ENCODE results near the gene GNRH2. TPM values are rescaled to one million over a fixed set of nuclear protein-coding genes. Genes with fewer than 3 reads are reported as not detected.

The GNRH2 gene
- total RNA-seq, 1 donor from 2014 or later = 1.4 TPM

- Mint-ChIP-seq H3K9me3 (ENCODE audit: unreplicated experiment) (peaks cover under 1% of the 10 kb centered on the region), H3K36me3 (ENCODE audit: low read depth, unreplicated experiment) (no peaks in the 10 kb centered on the region), H3K27ac (ENCODE audit: unreplicated experiment) (no peak overlapping the region), H3K27me3 (ENCODE audit: low read depth, unreplicated experiment) (peaks cover 27% of the 10 kb centered on the region), H3K4me3 (ENCODE audit: unreplicated experiment) (no peak overlapping the region), H3K4me1 (ENCODE audit: low read depth, unreplicated experiment) (no peaks in the 10 kb centered on the region)
- no peak overlapping the region for H3K4me3 ChIP-seq (ENCODE audit: insufficient read depth, low read depth, low read length)
- H4K20me1 ChIP-seq (ENCODE audit: insufficient read depth, low read length) = no peaks in the 10 kb centered on the region
- H3K79me2 ChIP-seq (ENCODE audit: insufficient read depth, low read length) = no peaks in the 10 kb centered on the region
- no peaks in the 10 kb centered on the region for H3K9me3 ChIP-seq (ENCODE audit: insufficient read depth, low read depth, low read length)
- TF ChIP-seq CTCF (IDR thresholded peaks at IDR 0.05; ENCODE audit: insufficient read depth, low read depth, low read length) (no peak), EZH2 (IDR thresholded peaks at IDR 0.05; ENCODE audit: insufficient read depth, low read length) (no peak)
- DNase-seq (ENCODE audit: low read depth) (no peak), FAIRE-seq (no peak)
- H3K4me2 ChIP-seq (ENCODE audit: low read length) = no peak overlapping the region
- no peak overlapping the region for H2AFZ ChIP-seq (ENCODE audit: low read depth, low read length)
- no peak overlapping the region for H3K9ac ChIP-seq (ENCODE audit: low read length)
- H3K27ac ChIP-seq (ENCODE audit: low read depth, low read length) = no peak overlapping the region
- H3K36me3 ChIP-seq (ENCODE audit: insufficient read depth, low read length) = no peaks in the 10 kb centered on the region
- peaks cover 5% of the 10 kb centered on the region for H3K4me1 ChIP-seq (ENCODE audit: insufficient read depth, low read length)
- H3K27me3 ChIP-seq (ENCODE audit: insufficient read depth, low read length) = peaks cover 5% of the 10 kb centered on the region
Measured at GRCh38 chr20:3094848-3095629, 51.6 kb downstream of the GNRH2 start.

Other genes with a start within 250 kb of the GNRH2 start
- 10.6 and 10.9 TPM in 2 replicates for gene CPXM1, start 243.0 kb upstream of the GNRH2 start, total RNA-seq
- gene C20orf141, start 228.6 kb upstream of the GNRH2 start, total RNA-seq = not detected in 2 replicates
- gene TMEM239, start 227.3 kb upstream of the GNRH2 start, total RNA-seq = not detected in 2 replicates
- gene PCED1A, start 203.0 kb upstream of the GNRH2 start, total RNA-seq = 17.2 and 23.5 TPM in 2 replicates
- 24.9 and 25.1 TPM in 2 replicates for gene VPS16, start 202.9 kb upstream of the GNRH2 start, total RNA-seq
- gene PTPRA, start 170.1 kb upstream of the GNRH2 start, total RNA-seq = 50.1 and 54.5 TPM in 2 replicates
- gene MRPS26, start 2.4 kb downstream of the GNRH2 start, total RNA-seq = 27.3 and 29.0 TPM in 2 replicates
- gene OXT, start 28.0 kb downstream of the GNRH2 start, total RNA-seq = not detected in 2 replicates
- gene AVP, start 41.1 kb downstream of the GNRH2 start, total RNA-seq = not detected in 2 replicates
- 16.7 and 18.5 TPM in 2 replicates for gene FASTKD5, start 116.2 kb downstream of the GNRH2 start, total RNA-seq
- 5.9 and 6.6 TPM in 2 replicates for gene UBOX5, start 116.2 kb downstream of the GNRH2 start, total RNA-seq
- 11.2 and 12.6 TPM in 2 replicates for gene LZTS3, start 129.9 kb downstream of the GNRH2 start, total RNA-seq
- gene DDRGK1, start 161.1 kb downstream of the GNRH2 start, total RNA-seq = 36.7 and 42.8 TPM in 2 replicates
- 55.5 and 55.6 TPM in 2 replicates for gene ITPA, start 165.9 kb downstream of the GNRH2 start, total RNA-seq
- gene SLC4A11, start 195.6 kb downstream of the GNRH2 start, total RNA-seq = 3.9 and 6.6 TPM in 2 replicates